HEK293 (cell line): Measurements from ENCODE around the gene EDDM13.
"Not testable (repeated sequence)": the region's sequence is repeated elsewhere in the genome, so short reads cannot be mapped to it uniquely, and the experiment has no call there.

Experiments used
- CTCF ChIA-PET: fragments of 350-600 bp; formaldehyde crosslinking; extraction: SDS; loops from one replicate; lab custom pipeline; 2021; ENCODE audit warnings: antibody characterized with exemption; lab: Yijun Ruan, JAX
- POLR2A ChIA-PET: fragments of 300-600 bp; formaldehyde crosslinking; extraction: SDS; loops from one replicate; lab custom pipeline; 2020; ENCODE audit warnings: antibody characterized with exemption, inconsistent platforms; lab: Yijun Ruan, JAX
- H3K27ac ChIP-seq: fragments of 200-500 bp; sonication (Bioruptor generic); 2 replicates; pipeline ENCODE4 v1.5.1; 2014; ENCODE audit warnings: low read depth, low read length, control low read depth, inconsistent platforms; ENCODE audit errors: extremely low read depth
- H3K36me3 ChIP-seq, 2 experiments: fragments of 200-500 bp in 1 of 2; sonication (Bioruptor generic) in 1 of 2; 1 replicate in 1 of 2; 2 replicates in 1 of 2; pipeline ENCODE4 v1.5.1; 2014 to 2017; ENCODE audit warnings: inconsistent platforms in 2 of 2, low read length in 2 of 2; ENCODE audit not compliant: control insufficient read depth in 2 of 2, insufficient read depth in 1 of 2
- H3K4me1 ChIP-seq: fragments of 200-500 bp; sonication (Bioruptor generic); 2 replicates; pipeline ENCODE4 v1.5.1; 2014; ENCODE audit warnings: mild to moderate bottlenecking, low read length, inconsistent platforms; ENCODE audit not compliant: control insufficient read depth, insufficient read depth
- H3K4me3 ChIP-seq: 2 replicates; pipeline ENCODE4 v1.5.1; 2011; ENCODE audit warnings: low read depth, mild to moderate bottlenecking, control low read depth, low read length, moderate library complexity
- H3K9me3 ChIP-seq: fragments of 200-500 bp; sonication (Bioruptor generic); 2 replicates; pipeline ENCODE4 v1.5.1; 2014; ENCODE audit warnings: low read depth, low read length, inconsistent platforms; ENCODE audit not compliant: control insufficient read depth, insufficient read depth
- BCL6B ChIP-seq: fragments of 450-650 bp; formaldehyde crosslinking; IDR thresholded peaks from 2 replicates; pipeline ENCODE4 v1.5.1; 2017; ENCODE audit warnings: missing biosample characterization, missing genetic modification characterization
- SETDB1 ChIP-seq: IDR thresholded peaks from one replicate; pipeline ENCODE4 v1.6.1; 2017; ENCODE audit warnings: mild to moderate bottlenecking, low read length, moderate library complexity, mixed read lengths; ENCODE audit not compliant: insufficient read length
- ZFP41 ChIP-seq: fragments of 450-650 bp; formaldehyde crosslinking; IDR thresholded peaks from 2 replicates; pipeline ENCODE4 v1.5.1; 2016; ENCODE audit warnings: missing biosample characterization, missing genetic modification characterization, borderline replicate concordance
- ZNF16 ChIP-seq: fragments of 450-650 bp; formaldehyde crosslinking; IDR thresholded peaks from 2 replicates; pipeline ENCODE4 v1.5.1; 2016; ENCODE audit warnings: low read depth, missing biosample characterization, missing genetic modification characterization
- ZNF266 ChIP-seq: fragments of 450-650 bp; formaldehyde crosslinking; IDR thresholded peaks from 2 replicates; pipeline ENCODE4 v1.5.1; 2016; ENCODE audit warnings: missing biosample characterization, missing genetic modification characterization, low read depth
- ZNF302 ChIP-seq: fragments of 450-650 bp; formaldehyde crosslinking; IDR thresholded peaks from 2 replicates; pipeline ENCODE4 v1.5.1; 2016; ENCODE audit warnings: missing biosample characterization, missing genetic modification characterization, low read depth
- ZNF404 ChIP-seq: fragments of 450-650 bp; formaldehyde crosslinking; IDR thresholded peaks from 2 replicates; pipeline ENCODE4 v1.5.1; 2017; ENCODE audit warnings: missing biosample characterization, missing genetic modification characterization
- ZNF510 ChIP-seq: fragments of 450-650 bp; formaldehyde crosslinking; IDR thresholded peaks from 2 replicates; pipeline ENCODE4 v1.5.1; 2018; ENCODE audit warnings: mild to moderate bottlenecking, missing genetic modification characterization, missing biosample characterization; ENCODE audit not compliant: insufficient replicate concordance
- ZNF514 ChIP-seq: fragments of 450-650 bp; formaldehyde crosslinking; IDR thresholded peaks from 2 replicates; pipeline ENCODE4 v1.5.1; 2016; ENCODE audit warnings: missing biosample characterization, missing genetic modification characterization
- ZNF654 ChIP-seq: fragments of 450-650 bp; formaldehyde crosslinking; IDR thresholded peaks from 2 replicates; pipeline ENCODE4 v1.5.1; 2016; ENCODE audit warnings: low read depth, missing biosample characterization, missing genetic modification characterization
- TF ChIP-seq, protein P1 (sequence below): fragments of 450-650 bp; formaldehyde crosslinking; conservative IDR thresholded peaks from 2 replicates; pipeline ENCODE4 v1.5.1; 2016; ENCODE audit warnings: low read depth, missing biosample characterization, missing genetic modification characterization

The EDDM13 gene

DNA sequence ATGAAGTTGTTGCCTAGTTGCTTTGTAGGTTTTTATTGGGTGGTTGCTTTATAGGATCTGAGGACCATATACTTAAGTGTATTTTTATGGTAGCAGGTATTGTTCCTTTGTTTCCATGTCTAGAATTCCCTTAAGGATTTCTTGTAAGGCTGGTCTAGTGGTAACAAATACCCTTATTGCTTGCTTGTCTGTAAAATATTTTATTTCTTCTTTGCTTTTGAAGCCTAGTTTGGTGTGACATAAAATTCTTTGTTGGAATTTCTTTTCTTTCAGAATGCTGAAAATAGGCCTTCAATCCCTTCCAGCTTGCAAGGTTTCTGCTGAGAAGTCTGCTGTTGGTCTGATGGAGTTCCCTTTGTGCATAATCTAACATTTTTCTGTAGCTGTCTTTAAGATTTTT is 60.1 kb downstream of the EDDM13 start:
- Histone ChIP-seq H3K27ac (no peak overlapping the region), H3K36me3 (no peaks in the 10 kb centered on the region), H3K9me3 (no peaks in the 10 kb centered on the region; the same call in 1 of the 2 replicates), H3K4me1 (no peaks in the 10 kb centered on the region), H3K4me3 (no peak overlapping the region)
- CTCF ChIA-PET = interaction anchor here (0.6 to 5.0 kb wide), 31 partner anchors 8 to 872 kb away, joined by 3 to 118 read pairs (median 5); no protein-coding TSS in a partner anchor
- POLR2A ChIA-PET = interaction anchor here (1.0 to 1.1 kb wide), 2 partner anchors 78 to 698 kb away, joined by 4 read pairs; no protein-coding TSS in a partner anchor
- TF ChIP-seq SETDB1 = peak; percentile 73
- TF ChIP-seq ZNF302 (tag by site-specific recombination) = no peak

DNA sequence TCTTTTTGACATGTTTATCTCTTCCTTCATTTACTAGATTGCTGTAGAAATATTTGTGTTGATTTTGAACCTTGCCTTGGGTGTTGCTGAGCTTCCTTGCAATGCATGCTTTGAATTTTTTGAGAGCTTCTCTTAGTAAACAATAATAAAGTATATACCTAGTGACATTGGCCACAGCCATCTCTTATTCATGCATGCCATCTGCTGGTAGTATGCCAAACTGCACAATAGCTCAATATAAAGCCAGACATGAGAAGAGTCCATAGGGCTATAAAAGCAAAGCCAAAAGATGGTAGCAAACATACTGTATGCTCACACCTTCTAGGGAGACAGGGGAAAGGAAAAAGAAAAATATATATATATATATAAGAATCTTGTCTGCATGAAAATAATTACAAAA is 61.0 kb downstream of the EDDM13 start:
- H3K36me3 ChIP-seq = no peaks in the 10 kb centered on the region
- H3K4me3 ChIP-seq = no peak overlapping the region
- TF ChIP-seq ZNF654 (tag by site-specific recombination) = peak; percentile 30
- no peak for TF ChIP-seq ZNF510 (tag by site-specific recombination)
- TF ChIP-seq BCL6B (tag by site-specific recombination) = no peak
- H3K4me1 ChIP-seq = no peaks in the 10 kb centered on the region
- H3K9me3 ChIP-seq = no peaks in the 10 kb centered on the region; the same call in 1 of the 2 replicates
- CTCF ChIA-PET = interaction anchor here (0.5 to 5.0 kb wide), 53 partner anchors 7 to 1810 kb away, joined by 3 to 118 read pairs (median 4); no protein-coding TSS in a partner anchor
- POLR2A ChIA-PET = interaction anchor here (0.7 to 1.1 kb wide), 4 partner anchors 79 to 701 kb away, joined by 3 to 4 read pairs (median 4); no protein-coding TSS in a partner anchor
- H3K27ac ChIP-seq = no peak overlapping the region

- H3K36me3 ChIP-seq, H3K4me3 ChIP-seq, H3K9me3 ChIP-seq, H3K27ac ChIP-seq, H3K4me1 ChIP-seq, POLR2A ChIA-PET: not testable (repeated sequence)
- CTCF ChIA-PET = interaction anchor here (0.7 to 4.3 kb wide), 7 partner anchors 9 to 708 kb away, joined by 3 to 118 read pairs (median 15); no protein-coding TSS in a partner anchor
Observed at GRCh38 chr19:56335371-56335770, 62.8 kb downstream of the EDDM13 start.

DNA sequence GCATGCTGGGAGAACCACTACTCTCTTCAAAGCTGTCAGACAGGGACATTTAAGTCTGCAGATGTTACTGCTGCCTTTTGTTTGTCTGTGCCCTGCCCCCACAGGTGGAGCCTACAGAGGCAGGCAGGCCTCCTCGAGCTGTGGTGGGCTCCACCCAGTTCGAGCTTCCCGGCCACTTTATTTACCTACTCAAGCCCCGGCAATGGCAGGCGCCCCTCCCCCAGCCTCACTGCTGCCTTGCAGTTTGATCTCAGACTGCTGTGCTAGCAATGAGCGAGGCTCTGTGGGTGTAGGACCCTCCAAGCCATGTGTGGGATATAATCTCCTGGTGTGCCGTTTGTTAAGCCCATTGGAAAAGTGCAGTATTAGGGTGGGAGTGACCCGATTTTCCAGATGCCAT is 64.5 kb downstream of the EDDM13 start:
- CTCF ChIA-PET = interaction anchor here (0.6 to 1.3 kb wide), 2 partner anchors 84 to 261 kb away, joined by 4 to 5 read pairs; no protein-coding TSS in a partner anchor
- H3K36me3 ChIP-seq = not testable (repeated sequence)

GRCh38 chr19:56339031-56339430 is 66.5 kb downstream of the EDDM13 start:
- H3K4me3 ChIP-seq, H3K4me1 ChIP-seq, POLR2A ChIA-PET, CTCF ChIA-PET, H3K9me3 ChIP-seq, H3K36me3 ChIP-seq, H3K27ac ChIP-seq: not testable (repeated sequence)

More for the DNA sequence above, 64.5 kb downstream of the EDDM13 start:
- H3K4me3 ChIP-seq, H3K9me3 ChIP-seq, POLR2A ChIA-PET, H3K27ac ChIP-seq, H3K4me1 ChIP-seq: not testable (repeated sequence)

- CTCF ChIA-PET = interaction anchor here (0.9 to 1.1 kb wide), 2 partner anchors 9 to 266 kb away, joined by 3 to 6 read pairs; no protein-coding TSS in a partner anchor
- no peaks in the 10 kb centered on the region for H3K4me1 ChIP-seq
- peaks cover 4% of the 10 kb centered on the region; the same call in 1 of the 2 replicates for H3K9me3 ChIP-seq
- no peaks in the 10 kb centered on the region for H3K36me3 ChIP-seq
- no peak overlapping the region for H3K4me3 ChIP-seq
- POLR2A ChIA-PET = no interaction called here
- no peak overlapping the region for H3K27ac ChIP-seq
- TF ChIP-seq ZNF16 (tag by site-specific recombination) (no peak), ZNF266 (no peak), ZNF514 (tag by site-specific recombination) (no peak), ZNF404 (tag by site-specific recombination) (no peak), SETDB1 (peak; percentile 97), ZFP41 (tag by site-specific recombination) (no peak)
- TF ChIP-seq, protein P1, sequence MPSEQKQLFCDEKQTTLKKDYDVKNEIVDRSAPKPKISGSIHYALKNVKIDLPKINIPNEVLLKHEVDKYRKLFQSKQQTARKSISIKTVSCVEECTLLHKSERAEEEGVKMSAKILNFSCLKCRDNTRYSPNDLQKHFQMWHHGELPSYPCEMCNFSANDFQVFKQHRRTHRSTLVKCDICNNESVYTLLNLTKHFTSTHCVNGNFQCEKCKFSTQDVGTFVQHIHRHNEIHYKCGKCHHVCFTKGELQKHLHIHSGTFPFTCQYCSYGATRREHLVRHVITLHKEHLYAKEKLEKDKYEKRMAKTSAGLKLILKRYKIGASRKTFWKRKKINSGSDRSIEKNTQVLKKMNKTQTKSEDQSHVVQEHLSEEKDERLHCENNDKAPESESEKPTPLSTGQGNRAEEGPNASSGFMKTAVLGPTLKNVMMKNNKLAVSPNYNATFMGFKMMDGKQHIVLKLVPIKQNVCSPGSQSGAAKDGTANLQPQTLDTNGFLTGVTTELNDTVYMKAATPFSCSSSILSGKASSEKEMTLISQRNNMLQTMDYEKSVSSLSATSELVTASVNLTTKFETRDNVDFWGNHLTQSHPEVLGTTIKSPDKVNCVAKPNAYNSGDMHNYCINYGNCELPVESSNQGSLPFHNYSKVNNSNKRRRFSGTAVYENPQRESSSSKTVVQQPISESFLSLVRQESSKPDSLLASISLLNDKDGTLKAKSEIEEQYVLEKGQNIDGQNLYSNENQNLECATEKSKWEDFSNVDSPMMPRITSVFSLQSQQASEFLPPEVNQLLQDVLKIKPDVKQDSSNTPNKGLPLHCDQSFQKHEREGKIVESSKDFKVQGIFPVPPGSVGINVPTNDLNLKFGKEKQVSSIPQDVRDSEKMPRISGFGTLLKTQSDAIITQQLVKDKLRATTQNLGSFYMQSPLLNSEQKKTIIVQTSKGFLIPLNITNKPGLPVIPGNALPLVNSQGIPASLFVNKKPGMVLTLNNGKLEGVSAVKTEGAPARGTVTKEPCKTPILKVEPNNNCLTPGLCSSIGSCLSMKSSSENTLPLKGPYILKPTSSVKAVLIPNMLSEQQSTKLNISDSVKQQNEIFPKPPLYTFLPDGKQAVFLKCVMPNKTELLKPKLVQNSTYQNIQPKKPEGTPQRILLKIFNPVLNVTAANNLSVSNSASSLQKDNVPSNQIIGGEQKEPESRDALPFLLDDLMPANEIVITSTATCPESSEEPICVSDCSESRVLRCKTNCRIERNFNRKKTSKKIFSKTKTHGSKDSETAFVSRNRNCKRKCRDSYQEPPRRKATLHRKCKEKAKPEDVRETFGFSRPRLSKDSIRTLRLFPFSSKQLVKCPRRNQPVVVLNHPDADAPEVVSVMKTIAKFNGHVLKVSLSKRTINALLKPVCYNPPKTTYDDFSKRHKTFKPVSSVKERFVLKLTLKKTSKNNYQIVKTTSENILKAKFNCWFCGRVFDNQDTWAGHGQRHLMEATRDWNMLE = peak; percentile 40
Observed at GRCh38 chr19:56341948-56342347, 69.4 kb downstream of the EDDM13 start.
